ENCODE measurements around the gene CEP290.

DNA sequence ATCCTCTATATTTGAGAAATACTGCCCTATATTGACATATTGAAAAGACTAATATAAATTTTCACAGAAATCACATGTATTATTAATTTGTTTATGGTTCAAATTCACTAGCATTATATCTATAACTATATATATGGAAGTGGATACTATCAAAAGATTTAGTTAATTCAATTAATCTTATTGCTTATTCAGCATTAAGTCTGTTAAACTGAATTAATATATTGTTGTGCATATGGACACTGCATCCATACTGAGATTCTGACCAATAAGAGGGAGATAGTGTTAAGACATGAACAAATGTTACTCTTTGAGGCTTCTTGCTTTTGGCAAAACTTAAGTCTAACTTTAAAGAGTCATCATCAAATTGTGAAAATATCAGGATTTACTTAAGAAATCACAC lies 60.6 kb downstream of the CEP290 start:
- TF ChIP-seq, protein P1, sequence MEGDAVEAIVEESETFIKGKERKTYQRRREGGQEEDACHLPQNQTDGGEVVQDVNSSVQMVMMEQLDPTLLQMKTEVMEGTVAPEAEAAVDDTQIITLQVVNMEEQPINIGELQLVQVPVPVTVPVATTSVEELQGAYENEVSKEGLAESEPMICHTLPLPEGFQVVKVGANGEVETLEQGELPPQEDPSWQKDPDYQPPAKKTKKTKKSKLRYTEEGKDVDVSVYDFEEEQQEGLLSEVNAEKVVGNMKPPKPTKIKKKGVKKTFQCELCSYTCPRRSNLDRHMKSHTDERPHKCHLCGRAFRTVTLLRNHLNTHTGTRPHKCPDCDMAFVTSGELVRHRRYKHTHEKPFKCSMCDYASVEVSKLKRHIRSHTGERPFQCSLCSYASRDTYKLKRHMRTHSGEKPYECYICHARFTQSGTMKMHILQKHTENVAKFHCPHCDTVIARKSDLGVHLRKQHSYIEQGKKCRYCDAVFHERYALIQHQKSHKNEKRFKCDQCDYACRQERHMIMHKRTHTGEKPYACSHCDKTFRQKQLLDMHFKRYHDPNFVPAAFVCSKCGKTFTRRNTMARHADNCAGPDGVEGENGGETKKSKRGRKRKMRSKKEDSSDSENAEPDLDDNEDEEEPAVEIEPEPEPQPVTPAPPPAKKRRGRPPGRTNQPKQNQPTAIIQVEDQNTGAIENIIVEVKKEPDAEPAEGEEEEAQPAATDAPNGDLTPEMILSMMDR (IDR thresholded peaks at IDR 0.05; ENCODE audit: low read depth, low read length, missing input control) = no peak
- no peak for TF ChIP-seq TAF1 (conservative IDR thresholded peaks at IDR 0.05)
- TF ChIP-seq RAD21 (IDR thresholded peaks at IDR 0.05) = no peak
- TF ChIP-seq EGR1 (IDR thresholded peaks at IDR 0.05; ENCODE audit: low read depth in 2 of 2) = no peak
- TF ChIP-seq, protein P2, sequence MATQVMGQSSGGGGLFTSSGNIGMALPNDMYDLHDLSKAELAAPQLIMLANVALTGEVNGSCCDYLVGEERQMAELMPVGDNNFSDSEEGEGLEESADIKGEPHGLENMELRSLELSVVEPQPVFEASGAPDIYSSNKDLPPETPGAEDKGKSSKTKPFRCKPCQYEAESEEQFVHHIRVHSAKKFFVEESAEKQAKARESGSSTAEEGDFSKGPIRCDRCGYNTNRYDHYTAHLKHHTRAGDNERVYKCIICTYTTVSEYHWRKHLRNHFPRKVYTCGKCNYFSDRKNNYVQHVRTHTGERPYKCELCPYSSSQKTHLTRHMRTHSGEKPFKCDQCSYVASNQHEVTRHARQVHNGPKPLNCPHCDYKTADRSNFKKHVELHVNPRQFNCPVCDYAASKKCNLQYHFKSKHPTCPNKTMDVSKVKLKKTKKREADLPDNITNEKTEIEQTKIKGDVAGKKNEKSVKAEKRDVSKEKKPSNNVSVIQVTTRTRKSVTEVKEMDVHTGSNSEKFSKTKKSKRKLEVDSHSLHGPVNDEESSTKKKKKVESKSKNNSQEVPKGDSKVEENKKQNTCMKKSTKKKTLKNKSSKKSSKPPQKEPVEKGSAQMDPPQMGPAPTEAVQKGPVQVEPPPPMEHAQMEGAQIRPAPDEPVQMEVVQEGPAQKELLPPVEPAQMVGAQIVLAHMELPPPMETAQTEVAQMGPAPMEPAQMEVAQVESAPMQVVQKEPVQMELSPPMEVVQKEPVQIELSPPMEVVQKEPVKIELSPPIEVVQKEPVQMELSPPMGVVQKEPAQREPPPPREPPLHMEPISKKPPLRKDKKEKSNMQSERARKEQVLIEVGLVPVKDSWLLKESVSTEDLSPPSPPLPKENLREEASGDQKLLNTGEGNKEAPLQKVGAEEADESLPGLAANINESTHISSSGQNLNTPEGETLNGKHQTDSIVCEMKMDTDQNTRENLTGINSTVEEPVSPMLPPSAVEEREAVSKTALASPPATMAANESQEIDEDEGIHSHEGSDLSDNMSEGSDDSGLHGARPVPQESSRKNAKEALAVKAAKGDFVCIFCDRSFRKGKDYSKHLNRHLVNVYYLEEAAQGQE (IDR thresholded peaks at IDR 0.05) = no peak
- no peak for TF ChIP-seq JUND (IDR thresholded peaks at IDR 0.05)
- TF ChIP-seq YY1 (IDR thresholded peaks at IDR 0.05) = no peak
